Posterior vena cava (tissue), 2 donors: ENCODE results near the gene PPM1F. TPM values are rescaled to one million over a fixed set of nuclear protein-coding genes. Genes with fewer than 3 reads are reported as not detected.

Experiments
- DNase-seq: peaks from one replicate; pipeline ENCODE4 v3.0.0-alpha.2; 2020; ENCODE audit warnings: low spot score
- intact Hi-C, 2 donors: fragments of 100-400 bp; cut with DNase I; formaldehyde crosslinking; loops; one replicate each; pipeline versions ENCODE4 v1.14.1 to v1.14.2; 2022 to 2023
- total RNA-seq, 2 donors: library from RNA; stranded (reverse); fragmentation: NEBNext Ultra II Directional; extraction: Animal tissue kit (Norgen Biotek cat#: 25700); gene quantifications; one replicate each; pipeline ENCODE4 v1.2.1, GENCODE V29; 2021
- donor health status: DM: yes; HTN: yes; CAD: no.
- donor health status: DM: yes; HTN: yes; CAD: no.

PPM1F gene
- total RNA-seq, 2 donors from 2014 or later, result 39.4 to 55.8 TPM

DNA sequence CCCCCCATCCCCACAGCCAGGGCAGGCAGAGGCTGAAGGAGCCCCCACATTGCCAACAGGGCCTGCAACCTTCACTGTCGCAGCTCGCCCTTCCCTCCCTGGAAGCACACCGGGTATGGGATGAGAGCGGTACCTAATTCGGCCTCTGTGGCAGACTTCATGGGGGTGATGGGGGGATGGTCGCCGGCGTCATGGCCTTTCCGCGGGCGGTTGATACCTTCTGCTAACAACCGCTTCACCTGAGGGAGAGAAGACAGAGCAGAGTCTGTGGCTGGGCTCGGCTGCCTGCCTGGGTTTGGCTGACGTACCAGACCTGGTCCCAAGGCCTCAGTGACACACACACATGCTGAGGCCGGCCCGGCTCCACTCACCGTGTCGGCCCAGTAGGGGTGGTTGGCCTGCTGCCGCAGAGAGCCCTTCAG, 11.2 kb upstream of the PPM1F start:
- intact Hi-C loops, result no loop called here
- DNase-seq, result no peak

DNA sequence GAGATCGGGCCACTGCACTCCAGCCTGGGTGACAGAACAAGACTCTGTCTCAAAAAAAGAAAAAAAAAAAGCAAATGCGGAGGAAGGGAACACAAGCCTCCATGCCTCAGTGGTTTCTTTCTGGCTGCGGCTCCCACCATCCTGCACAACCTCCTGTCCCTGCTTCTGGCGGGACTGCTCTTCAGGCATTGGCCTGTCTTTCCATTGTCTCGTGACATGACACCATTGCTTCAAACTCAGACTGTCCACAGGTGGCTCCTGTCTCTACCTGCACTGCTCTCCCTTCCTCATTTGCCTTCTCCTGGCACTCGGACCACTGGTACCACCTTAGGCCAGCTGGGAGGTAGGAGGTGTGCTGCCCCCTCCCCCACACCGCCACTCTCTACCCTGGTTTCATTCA, 10.6 kb upstream of the PPM1F start:
- DNase-seq, result no peak
- intact Hi-C loops, result no loop called here

DNA sequence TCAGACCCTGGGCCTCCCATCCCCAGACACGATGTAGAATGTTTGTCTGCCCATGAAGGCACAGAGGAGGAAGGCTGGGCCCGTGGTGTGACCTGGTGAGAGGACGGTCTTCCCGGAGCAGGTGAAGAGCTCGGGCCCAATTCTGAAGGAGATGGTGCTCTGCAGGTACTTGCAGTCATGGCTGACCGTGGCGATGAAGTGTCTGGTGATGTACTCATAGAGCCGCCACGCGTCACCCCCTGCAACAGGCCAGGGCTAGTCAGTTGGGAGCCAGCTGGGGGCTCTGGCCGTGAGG, 10.0 kb upstream of the PPM1F start:
- intact Hi-C loops, result no loop called here
- no peak for DNase-seq

DNA sequence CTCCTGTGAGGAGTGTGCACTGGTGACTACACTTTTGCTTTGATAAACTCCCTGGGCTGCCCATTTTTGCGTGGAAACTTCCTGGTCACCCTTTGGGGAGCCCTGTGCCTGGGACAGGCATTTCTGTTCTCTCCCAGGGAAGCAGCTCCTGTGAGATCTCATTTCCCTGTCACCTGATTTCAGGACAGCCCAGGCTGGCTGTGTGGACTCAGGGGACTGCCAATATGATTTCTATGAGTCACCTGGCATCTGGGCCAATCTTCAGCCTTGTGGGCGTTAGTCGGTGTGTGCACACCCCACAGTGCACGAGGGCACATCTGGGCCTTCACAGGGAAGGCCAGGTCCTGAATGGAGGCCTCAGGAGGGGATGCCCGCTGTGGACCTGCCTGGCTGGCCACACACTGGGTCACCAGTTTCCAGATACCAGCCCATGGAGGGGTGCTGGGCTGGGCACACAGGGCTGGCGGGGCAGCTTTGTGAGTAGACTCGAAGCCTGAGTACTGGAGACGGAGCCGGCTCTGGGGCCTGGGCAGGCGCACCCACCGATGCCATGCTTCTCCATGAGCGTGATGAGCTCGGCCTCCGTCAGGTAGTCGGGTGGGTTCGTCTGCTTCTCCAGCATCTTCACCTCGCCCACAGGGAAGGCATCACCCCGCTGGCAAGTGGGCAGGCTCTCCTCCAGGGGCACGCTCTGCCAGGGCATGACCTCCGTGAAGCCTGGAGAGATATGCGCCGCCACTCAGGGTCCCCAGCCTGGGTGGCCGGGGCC, 9.4 kb upstream of the PPM1F start:
- DNase-seq, result no peak
- intact Hi-C loops, result no loop called here

DNA sequence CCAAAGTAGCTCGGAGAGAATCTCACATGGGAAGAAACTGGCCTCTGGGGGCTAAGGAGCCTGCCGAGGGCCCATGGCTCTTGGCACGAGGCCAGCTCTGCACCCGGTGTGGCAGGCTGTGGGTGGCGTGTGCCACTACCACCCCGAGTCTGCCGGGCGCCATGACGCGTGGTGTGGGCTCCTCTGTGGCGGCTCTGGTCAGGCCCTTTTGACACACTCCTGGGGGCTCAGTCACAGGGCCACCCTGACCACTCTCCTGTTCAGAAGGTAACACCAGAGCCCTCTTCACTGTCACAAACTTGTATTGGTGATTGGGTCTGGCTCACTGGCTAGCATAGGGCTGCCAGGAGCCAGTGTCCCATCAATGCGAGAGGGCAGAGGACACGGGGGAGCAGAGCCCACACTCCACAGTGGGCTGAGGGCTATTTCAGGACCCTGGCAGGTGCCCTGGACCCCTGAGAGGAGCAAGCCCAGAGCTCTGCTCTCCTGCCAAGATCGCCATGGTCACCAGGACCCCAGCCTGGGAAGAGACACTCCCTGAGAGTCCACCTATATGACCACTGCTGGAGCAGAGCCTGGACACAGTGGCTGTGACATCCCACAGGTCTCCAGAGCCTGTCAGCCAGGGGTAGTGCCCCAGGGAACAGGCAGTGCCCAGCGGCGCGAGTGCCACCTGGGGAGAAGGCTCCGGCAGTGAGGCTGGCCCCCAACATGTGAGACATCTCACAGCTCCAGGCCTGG, 8.6 kb upstream of the PPM1F start:
- DNase-seq, result no peak
- intact Hi-C loops, result no loop called here

DNA sequence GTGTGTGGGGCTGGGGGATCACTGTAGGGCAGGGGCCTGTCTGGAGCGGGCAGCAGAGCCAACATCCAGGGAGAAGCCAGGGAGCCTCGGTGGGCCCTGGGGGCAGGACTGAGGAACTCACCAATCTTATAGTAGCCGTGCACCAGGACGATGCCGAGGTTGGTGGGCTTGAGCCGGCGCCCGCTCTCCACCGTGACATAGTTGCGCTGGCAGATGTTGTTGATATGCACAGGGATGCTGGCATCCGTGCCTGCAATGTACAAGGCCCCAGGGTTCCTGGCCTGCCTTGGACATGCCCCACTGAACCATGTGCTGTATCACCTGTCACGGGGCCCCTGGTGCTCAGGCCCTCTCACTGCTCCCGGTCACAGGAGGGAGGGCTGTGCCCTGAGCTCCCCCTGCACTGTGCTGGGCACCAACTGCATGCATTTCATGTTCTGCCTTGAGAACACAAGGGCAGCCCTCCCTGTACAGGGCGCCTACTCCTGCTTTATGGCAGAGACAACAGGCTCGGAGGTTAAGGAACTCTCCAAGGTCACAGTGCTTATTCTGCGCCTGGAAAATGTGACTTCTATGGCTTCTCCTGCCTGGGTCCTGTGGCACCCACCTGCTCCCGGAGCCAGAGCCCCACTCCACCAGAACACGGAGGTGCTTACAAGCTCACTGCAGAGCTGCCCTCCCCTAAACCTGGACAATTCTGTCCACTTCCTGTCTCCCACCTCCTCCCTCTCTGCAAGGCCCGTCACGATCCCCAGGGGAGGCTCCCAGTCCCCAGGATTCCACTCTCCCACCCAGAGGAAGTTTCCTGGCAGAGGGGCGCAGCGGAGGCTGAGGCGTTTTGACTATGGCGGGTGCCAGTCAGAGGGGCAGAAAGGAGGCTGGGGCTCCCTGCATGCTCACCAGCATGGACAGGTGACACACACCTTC, 7.8 kb upstream of the PPM1F start:
- intact Hi-C loops, result no loop called here
- no peak for DNase-seq

DNA sequence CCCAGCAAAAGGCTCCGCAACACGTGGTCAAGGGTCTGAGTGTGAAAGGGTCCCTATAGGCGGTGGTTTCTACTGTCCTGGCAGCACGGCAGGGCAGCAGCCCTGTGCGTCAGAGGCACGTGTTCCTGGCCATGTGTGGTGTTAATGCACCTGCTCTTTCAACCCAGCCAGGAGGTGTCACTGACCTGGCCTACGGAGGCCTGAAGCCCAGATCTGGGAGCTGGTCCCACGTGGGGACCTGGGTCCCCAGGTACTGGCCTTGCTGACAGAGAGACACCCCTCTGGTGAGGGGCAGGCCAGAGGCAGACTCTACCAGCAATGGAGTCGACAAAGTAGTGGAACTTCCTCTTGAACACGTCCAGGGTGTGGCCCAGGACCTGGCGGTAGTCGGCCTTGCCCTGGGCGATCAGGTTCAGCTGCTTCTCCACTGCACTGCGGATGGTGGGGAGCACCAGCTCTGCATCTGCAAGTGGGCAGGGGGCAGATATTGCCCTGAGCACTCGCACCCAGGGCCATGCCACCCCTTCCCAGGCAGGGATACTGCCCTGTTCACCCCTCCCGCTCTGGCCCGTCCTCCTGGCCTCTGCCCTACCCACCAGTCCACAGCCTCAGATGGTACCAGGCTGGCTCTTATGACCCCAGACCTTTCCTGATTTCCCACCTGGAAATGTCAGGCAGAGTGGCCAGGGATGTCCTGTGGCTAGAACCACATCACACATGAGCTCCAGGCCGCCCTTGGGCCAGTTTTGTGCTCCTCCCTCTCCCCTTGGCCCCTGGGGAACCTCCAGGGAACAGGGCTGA, 6.8 kb upstream of the PPM1F start:
- intact Hi-C loops, result no loop called here

DNA sequence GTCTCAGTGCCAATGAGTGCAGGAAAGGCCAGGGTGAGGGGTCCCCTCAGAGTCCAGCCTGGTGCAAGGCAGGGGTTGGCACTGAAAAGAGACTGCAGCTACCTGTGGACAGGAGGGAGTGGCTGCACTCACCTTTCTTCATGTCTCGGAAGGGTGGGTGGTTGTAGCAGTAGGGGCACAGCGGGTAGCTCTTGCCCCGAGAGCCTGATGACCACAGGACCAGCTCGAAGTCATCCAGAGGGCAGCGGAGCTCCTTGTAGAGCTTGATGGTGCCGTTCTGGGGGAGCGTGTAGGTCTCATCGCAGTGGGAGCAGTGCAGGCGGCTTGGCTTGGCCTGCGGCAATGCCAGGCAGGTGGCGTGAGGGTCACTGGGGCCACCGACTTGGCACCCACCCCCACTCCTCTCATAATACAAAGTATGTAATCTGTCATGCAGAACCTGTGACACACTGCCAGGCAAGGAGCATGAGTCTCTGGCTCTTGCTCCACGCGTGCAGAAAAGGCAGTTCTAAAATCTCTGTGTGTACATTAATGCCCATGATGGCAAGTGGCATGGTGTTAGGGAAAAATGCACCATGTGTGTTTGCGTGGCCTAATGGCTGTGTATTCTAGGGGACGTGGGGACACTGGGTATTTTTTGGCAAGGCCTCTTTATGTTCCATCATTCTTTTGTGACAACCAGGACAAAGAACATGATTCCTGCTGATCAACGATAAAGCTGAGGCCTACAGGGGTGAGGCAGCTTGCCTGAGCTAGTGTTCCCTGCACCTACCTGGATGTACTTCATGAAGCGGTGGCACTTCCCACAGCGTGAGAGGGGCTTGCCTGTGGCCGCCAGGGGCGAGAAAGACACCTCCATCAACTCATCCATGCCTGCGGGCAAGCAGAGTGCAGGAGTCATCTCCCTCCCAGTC, 6.0 kb upstream of the PPM1F start:
- no peak for DNase-seq
- intact Hi-C loops, result no loop called here

More for the DNA sequence above, 6.8 kb upstream of the PPM1F start:
- no peak for DNase-seq

DNA sequence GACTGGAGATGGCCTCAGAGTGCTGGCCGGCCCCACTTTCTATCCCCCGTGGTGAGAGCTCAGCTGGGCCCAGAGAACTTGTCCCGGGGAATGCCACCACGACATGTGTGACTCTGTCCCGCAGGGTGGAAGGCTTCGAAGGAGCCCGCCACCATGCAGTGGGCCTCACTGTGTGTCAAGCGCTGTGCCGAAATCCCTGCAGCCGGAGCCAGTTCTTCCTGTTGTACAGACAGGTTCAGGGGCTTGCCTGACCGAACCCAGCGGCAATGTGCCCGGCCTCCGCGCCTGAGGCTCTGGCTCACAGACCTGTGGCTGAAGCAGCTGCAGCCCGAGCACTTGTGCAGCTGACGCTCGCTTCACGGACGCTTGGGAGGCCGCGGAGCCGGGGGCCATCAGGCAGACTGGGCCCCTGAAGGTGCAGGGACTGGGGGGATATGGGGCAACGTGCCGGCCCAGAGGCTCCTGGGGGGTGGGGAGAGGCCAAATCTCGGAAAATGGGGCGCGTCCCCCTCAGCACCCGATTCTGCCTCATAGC, 650 bp downstream of the PPM1F start:
- intact Hi-C loops, result no loop called here
- no peak for DNase-seq

DNA sequence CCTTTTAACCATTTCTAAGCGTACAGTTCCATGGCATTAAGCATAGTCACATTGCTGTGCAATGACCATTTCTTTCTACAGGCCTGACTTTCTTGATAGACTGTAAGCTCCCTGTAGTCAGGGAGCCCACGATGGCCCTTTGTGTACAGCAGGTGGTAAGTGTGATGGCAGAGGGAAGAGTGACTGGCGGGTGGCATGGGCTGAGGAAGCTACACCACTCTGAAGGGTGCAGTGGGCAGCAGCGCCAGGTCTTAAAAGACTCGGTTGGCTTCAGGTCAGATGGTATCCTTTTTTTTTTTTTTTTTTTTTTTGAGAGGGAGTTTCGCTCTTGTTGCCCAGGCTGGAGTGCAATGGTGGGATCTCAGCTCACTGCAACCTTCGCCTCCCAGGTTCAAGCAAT, 1.6 kb downstream of the PPM1F start:
- no peak for DNase-seq
- intact Hi-C loops, result no loop called here

DNA sequence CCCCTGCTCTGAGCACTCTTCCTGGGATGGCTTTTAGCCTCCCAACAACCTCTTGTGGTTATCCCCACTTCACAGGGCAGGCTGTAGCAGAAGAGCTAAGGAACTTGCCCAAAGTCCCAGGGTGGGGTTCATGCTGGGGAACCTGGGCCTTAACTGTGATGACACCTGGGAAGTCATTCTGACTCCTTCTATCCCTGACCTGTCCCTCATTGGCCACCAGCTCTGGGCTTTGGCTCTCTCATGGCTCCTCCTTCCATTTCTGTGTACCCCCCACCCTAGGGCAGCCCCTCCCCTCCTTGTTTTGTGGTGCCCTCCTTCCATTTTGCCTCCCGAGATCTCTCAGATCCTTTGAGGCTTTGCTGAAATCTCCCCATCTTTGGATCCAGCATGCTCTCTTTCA, 2.7 kb downstream of the PPM1F start:
- intact Hi-C loops, result no loop called here
- DNase-seq, result no peak

DNA sequence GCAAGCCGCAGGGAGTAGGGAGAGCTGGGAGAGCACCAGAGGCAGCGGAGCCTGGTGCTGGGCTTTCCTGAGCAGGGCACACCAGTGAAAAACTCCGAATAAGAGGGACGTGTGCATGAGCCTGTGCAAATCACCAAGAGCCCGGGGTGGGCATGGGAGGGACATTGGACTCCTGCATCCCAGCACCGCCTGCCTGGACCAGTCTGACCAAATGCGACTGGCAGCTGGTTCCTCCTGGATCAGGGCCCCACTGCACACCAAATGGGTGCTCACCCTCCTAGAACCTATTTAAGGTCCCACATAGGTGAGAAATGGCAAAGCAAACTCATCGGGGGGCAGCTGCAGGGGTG, 3.1 kb downstream of the PPM1F start:
- intact Hi-C loops, result no loop called here
- no peak for DNase-seq

DNA sequence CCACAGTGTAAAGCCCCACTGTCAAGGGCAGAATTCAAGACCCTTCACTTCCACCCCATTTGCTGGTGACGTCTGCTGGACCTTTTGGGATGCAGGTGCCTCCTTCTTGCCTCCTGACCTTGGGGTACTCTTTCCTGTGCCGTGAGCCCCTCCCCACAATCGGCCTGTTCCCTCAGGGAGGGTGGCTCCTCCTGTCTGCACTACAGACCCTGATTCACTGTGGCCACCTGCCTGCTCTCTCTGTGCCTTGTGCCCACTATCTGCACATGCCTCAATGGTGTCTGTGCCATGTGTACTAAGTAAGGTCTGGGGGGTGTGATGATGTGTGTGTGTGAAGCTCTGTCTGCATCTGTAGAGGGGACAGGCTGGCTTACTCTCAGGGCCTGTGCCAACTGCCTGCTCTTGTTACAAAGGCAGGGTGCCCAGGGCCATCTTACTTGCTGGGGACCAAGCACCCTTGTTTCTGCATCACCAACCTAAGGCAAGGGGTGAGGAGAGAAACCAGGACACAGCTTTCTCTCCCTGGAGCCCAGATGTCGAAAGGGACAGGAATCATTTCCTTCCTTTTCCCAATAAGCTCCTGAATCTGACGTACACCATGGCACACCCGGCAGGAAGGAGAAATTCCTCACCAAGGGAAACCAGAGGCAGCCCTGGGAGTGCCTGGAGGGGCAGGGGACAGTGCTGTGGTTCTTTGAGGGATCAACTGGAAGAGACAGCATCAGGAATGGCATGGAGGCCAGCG, 3.7 kb downstream of the PPM1F start:
- intact Hi-C loops, result no loop called here
- DNase-seq, result no peak

DNA sequence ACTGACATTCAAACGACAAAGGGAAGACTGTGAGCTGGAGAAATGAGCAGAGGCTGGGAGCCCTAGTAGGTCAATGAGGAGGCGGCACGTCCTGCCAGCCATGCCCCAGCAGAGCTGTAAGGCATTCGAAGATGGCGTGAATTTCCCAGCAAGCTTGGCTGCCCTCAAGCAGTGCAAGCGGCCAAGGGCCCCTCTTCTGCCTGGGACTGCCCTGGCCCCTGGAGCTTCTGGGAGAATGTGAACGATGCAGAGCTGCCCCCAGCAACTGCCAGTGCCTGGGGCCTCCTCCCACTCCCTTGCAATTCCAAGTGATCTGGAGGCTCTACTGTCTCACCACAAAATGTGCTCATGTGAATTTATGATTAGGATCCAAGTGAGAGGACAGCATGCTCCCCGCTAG, 4.3 kb downstream of the PPM1F start:
- no peak for DNase-seq
- intact Hi-C loops, result no loop called here

DNA sequence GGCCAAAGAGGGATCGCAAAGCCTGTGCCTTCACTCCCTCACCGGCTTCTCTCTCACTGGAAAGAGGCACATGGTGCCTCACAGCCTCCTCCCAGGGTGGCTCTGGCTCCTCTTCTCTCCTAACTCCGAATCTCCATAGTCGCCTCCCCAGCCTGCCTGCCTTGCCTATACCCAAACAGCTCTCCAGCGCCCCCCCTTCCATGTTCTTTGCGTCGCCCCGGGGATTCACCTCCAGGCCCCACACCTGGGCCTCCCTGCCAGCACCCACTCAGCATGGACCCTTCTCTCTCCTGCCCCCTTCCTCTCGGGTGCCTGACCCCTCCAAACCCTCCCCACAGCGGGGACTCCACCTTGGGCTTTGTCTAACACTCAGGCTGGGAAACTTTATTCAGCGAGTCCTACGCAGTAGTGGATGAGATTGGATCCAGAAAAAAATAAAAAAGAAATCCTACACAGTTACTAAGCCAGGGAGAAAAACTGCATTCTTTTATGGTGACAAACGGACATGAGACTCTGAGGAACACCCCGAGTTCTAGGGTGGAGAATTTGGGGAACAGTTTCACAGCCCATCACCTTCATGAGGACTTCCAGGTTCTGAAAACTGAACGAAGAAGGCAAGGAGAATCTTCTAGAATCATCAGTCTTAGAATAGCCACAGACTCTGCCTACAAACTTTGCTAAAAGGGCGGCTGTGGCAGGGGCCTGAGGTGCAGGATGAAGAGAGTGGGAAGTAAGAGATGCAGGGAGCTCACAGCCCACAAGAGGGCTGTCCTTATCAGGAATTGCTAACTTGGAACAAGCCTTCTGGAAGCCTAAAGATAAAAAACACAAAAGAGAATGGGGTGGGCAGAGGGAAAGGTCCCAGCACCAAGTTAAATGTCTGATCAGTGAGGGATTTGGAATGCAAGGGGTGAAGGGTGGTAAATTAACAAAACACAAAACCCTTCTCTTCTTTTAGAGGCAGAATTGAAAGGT, 5.3 kb downstream of the PPM1F start:
- no peak for DNase-seq
- intact Hi-C loops, result no loop called here

DNA sequence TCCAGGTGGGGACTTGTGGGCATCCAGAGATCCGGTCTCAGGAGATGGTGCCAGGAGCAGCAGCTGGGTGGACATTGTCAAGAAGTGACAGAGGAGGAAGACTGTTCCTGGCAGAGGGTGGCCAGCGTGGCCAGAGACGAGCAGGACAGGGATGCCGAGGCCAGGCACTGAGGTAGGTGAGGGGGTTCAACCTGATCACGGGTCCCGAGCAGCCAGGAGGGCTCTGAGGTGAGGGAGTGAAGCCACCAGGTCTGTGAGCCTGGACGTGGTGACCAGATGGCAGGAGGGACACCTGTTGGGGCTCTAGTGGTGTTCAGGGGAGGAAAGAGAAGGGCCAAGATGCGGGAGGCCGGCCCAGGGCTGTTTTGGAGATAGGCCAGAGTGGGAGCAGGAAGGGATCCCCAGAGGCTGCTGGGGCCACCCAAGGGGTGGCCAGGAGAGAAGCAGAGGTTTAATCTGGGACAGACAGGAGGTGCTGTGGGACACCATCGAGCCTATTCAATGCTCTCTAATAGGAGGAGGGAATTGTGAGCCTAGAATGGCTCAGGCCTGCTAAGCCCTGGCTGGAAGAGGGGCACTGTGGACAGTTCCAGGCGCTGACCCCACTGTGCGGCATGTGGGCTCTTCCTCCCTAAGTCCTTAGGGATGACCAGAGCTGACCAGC, 6.3 kb downstream of the PPM1F start:
- DNase-seq, result no peak
- intact Hi-C loops, result no loop called here
